Mesodermal cell (in vitro differentiated cells): ENCODE results near the gene NIN.

Source experiments
- H3K27ac ChIP-seq: 2 replicates; pipeline ENCODE4 v1.7.0; 2013; ENCODE audit warnings: mild to moderate bottlenecking, low read depth, low read length, moderate library complexity; ENCODE audit not compliant: severe bottlenecking
- H3K36me3 ChIP-seq: 2 replicates; pipeline ENCODE4 v1.7.1; 2013; ENCODE audit warnings: mild to moderate bottlenecking, low read length, moderate library complexity; ENCODE audit not compliant: control insufficient read depth, insufficient read depth
- H3K4me1 ChIP-seq: one replicate; pipeline ENCODE4 v1.7.1; 2013; ENCODE audit warnings: mild to moderate bottlenecking, low read length; ENCODE audit not compliant: insufficient read depth, control insufficient read depth, poor library complexity, severe bottlenecking
- H3K4me3 ChIP-seq: 2 replicates; pipeline ENCODE4 v1.7.0; 2013; ENCODE audit warnings: low read length, control low read depth, mild to moderate bottlenecking; ENCODE audit not compliant: insufficient read depth, poor library complexity, severe bottlenecking; ENCODE audit errors: extremely low read depth
- H3K9me3 ChIP-seq: 2 replicates; pipeline ENCODE4 v1.7.1; 2013; ENCODE audit warnings: mild to moderate bottlenecking, low read length, moderate library complexity; ENCODE audit not compliant: control insufficient read depth
- WGBS, 2 experiments: methylation state at CpG; one replicate each; pipeline ENCODE4 v1.1.5; 2013; ENCODE audit warnings: missing lambda C conversion rate in 2 of 2; ENCODE audit not compliant: insufficient coverage in 2 of 2; 5-methylcytosine and 5-hydroxymethylcytosine counted together

NIN gene

DNA sequence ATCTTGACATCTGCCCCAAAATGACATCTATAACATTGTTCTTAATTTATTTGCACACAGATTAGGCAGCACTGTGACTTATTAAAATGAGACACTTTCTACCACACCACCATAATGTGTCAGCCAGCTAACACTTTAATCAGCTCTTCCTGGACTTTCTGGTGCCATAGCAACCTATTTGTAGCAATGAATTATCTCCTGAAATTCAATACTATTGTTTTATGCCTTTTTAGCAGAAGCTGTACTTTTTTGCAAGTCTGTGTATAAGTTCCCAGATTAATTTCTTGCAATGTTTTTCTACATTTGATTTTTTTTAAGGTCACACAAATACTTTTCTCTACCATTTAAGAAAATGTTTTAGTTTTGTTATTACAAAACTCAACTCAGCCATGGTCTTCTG lies 90.1 kb downstream of the NIN start:
- no peak overlapping the region for H3K4me3 ChIP-seq
- H3K36me3 ChIP-seq = peaks cover 58% of the 10 kb centered on the region
- no peaks in the 10 kb centered on the region for H3K9me3 ChIP-seq
- peaks cover 5% of the 10 kb centered on the region for H3K4me1 ChIP-seq
- no peak overlapping the region for H3K27ac ChIP-seq

- H3K36me3 ChIP-seq = peaks cover 60% of the 10 kb centered on the region
- no peaks in the 10 kb centered on the region for H3K9me3 ChIP-seq
- WGBS, 2 experiments = 93 to 100% methylated on average over 1 to 3 of the region's 4 CpGs
- H3K27ac ChIP-seq = no peak overlapping the region
- no peak overlapping the region for H3K4me3 ChIP-seq
- peaks cover 5% of the 10 kb centered on the region for H3K4me1 ChIP-seq
Observed at GRCh38 chr14:50739186-50739585, 91.8 kb downstream of the NIN start.

GRCh38 chr14:50736932-50737419 lies 94.0 kb downstream of the NIN start:
- Histone ChIP-seq H3K27ac (no peak overlapping the region), H3K4me1 (peaks cover 5% of the 10 kb centered on the region), H3K9me3 (no peaks in the 10 kb centered on the region), H3K36me3 (peaks cover 62% of the 10 kb centered on the region), H3K4me3 (no peak overlapping the region)
- 94 to 97% methylated on average over 6 of the region's 6 CpGs for WGBS, 2 experiments

DNA sequence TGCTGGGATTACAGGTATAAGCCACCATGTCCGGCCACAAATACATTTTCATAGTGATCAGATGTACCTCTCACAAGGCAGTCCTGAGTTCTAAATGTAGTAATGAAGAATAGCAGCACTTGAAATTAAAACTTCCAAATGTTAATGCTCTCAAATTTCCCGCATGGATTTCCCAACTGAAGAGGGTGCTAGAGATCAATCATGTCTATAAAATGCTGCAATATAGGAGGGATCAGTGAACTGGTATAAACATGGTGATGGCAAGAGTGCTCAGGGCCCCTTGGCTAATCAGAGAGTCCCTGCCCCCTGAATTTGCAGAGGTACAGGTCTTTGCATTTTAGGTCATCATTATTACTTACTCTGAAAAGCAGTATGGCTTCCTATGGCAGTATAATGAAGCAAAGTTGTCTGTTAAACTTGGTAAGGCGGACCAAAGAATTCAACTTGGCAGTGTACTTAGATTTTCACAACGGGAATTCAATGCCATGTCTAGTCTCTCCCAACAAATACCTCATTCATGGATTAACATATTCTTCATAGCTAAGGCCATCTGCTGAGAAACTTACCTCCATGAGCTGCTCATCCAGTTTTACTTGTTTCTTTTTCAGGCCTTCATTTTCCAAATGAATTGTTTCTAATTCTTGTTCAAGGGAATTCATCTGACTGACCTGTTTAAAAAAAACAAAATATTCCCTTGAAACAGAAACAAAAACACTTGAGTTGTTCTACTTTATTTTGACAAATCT lies 95.8 kb downstream of the NIN start:
- H3K36me3 ChIP-seq = peaks cover 75% of the 10 kb centered on the region
- no peaks in the 10 kb centered on the region for H3K9me3 ChIP-seq
- no peaks in the 10 kb centered on the region for H3K4me1 ChIP-seq
- H3K4me3 ChIP-seq = no peak overlapping the region
- 100% methylated on average over 1 of the region's 4 CpGs for WGBS, 2 experiments
- H3K27ac ChIP-seq = no peak overlapping the region

DNA sequence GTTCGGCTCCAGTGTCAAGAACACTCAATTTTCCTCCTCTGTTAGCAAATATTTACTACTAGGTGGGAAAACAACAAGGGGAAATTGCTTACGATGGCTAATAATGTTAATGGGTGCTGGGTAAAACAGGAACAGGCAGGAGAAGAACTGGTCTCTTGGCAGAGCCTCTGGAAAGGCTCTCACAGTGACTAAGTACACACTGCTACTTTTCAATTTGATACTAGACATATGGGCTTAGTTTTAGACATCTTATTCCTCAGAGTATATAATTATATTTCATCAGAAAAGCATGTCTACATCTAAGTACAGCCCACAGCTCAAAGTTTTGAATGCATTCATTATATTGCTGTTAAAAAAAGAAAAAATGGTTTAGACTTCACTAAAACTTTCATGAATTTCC lies 97.5 kb downstream of the NIN start:
- Histone ChIP-seq H3K4me1 (no peaks in the 10 kb centered on the region), H3K4me3 (no peak overlapping the region), H3K9me3 (no peaks in the 10 kb centered on the region), H3K27ac (no peak overlapping the region), H3K36me3 (peaks cover 75% of the 10 kb centered on the region)
- no CpG with 5 or more reads among the region's 2 CpGs for WGBS, 2 experiments

GRCh38 chr14:50728836-50729235 lies 102.1 kb downstream of the NIN start:
- peaks cover 80% of the 10 kb centered on the region for H3K36me3 ChIP-seq
- H3K9me3 ChIP-seq = no peaks in the 10 kb centered on the region
- H3K27ac ChIP-seq = no peak overlapping the region
- no peak overlapping the region for H3K4me3 ChIP-seq
- WGBS, 2 experiments = 90 to 100% methylated on average over 3 to 5 of the region's 6 CpGs
- no peaks in the 10 kb centered on the region for H3K4me1 ChIP-seq

GRCh38 chr14:50726372-50727107 lies 104.4 kb downstream of the NIN start:
- Histone ChIP-seq H3K4me1 (no peaks in the 10 kb centered on the region), H3K4me3 (no peak overlapping the region), H3K27ac (no peak overlapping the region), H3K36me3 (peaks cover 73% of the 10 kb centered on the region), H3K9me3 (no peaks in the 10 kb centered on the region)
- WGBS, 2 experiments = 100% methylated on average over 1 to 2 of the region's 3 CpGs

- H3K36me3 ChIP-seq = peaks cover 65% of the 10 kb centered on the region
- no peak overlapping the region for H3K4me3 ChIP-seq
- no peak overlapping the region for H3K27ac ChIP-seq
- WGBS, 2 experiments = 67 to 80% methylated on average over 1 to 2 of the region's 5 CpGs
- H3K4me1 ChIP-seq = no peaks in the 10 kb centered on the region
- no peaks in the 10 kb centered on the region for H3K9me3 ChIP-seq
Observed at GRCh38 chr14:50725761-50726160, 105.2 kb downstream of the NIN start.

DNA sequence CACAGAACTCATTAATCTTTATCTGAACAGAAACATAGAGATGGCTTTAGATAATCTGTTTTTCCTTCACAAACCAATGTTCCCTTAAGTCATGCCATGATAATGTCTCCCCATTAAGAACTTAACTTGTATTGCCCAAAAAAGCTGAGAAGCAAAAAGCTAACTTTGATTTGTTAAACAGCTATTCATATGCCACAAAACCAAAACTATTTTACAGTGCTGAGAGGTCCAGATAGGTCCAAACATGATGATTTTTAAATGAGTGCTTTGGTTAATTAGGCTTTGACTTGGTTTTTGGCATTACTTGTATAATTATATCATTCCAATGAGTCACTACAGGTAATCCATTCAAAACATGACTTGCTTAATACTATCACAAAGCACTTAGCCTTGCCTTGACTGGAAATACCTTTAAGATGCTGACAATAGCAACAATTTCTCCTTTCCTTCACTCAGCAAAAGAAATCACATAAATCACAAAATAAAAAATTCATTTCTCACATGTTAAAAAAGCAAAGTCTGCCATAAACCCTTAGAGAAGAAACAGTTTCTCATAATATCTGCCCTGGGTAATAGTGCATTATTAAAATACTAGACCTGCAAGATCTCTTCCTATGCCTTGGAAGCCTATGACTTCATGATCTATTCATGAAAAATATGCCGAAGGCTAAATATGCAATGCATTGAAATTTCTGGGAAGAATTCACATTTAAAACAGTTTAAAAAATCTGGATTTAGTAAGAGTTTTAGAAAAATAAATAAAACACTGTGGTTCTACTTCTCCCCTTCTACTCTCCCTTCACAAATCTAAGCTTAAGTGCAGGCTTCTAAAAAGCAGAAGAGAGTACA lies 110.8 kb downstream of the NIN start:
- Histone ChIP-seq H3K9me3 (no peaks in the 10 kb centered on the region), H3K36me3 (peaks cover 22% of the 10 kb centered on the region), H3K27ac (no peak overlapping the region), H3K4me3 (no peak overlapping the region), H3K4me1 (no peaks in the 10 kb centered on the region)
- no CpG with 5 or more reads among the region's 1 CpG for WGBS, 2 experiments

DNA sequence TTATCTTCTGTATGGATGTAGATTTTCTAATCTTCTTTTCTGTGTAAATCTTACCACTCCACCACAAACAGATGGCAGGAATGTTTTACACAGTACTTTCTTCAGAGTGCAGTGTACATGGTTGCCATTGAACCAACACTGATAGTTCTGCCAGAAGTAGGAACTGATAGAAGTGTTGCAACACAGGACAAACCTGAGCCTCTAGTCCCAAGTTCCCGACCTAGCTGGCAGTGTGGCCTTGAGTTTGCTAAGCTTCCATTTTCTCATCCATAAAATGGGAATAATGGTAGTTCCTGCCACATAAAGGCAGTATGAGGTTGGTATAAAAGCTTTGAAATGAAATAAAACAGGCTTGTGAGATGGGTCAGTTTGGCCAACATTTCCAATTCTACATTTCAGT lies 112.0 kb downstream of the NIN start:
- Histone ChIP-seq H3K9me3 (no peaks in the 10 kb centered on the region), H3K4me1 (no peaks in the 10 kb centered on the region), H3K4me3 (no peak overlapping the region), H3K36me3 (peaks cover 10% of the 10 kb centered on the region), H3K27ac (no peak overlapping the region)
- WGBS, 2 experiments = 80% methylated on average over 1 of the region's 1 CpG; no CpG with 5 or more reads in 1 of the 2 experiments
